GM18951 (cell line): Measurements from ENCODE around the gene TEX51.

Experiments used
- POLR2A ChIP-seq: IDR thresholded peaks from 4 replicates; pipeline ENCODE4 v1.6.1; 2011; ENCODE audit warnings: mild to moderate bottlenecking; ENCODE audit not compliant: insufficient read length, insufficient read depth; ENCODE audit errors: extremely low read depth
- in situ Hi-C: fragments of 300-500 bp; cut with MboI; formaldehyde crosslinking; loops from one replicate; pipeline ENCODE4 v1.12.0; 2022; ENCODE audit warnings: low sequenced_read_pairs, mixed read lengths, inconsistent platforms; ENCODE audit not compliant: unreplicated experiment

Gene TEX51

GRCh38 chr2:126905991-126906390, 7.3 kb downstream of the TEX51 start:
- in situ Hi-C loops = no loop called here
- TF ChIP-seq POLR2A = no peak

DNA sequence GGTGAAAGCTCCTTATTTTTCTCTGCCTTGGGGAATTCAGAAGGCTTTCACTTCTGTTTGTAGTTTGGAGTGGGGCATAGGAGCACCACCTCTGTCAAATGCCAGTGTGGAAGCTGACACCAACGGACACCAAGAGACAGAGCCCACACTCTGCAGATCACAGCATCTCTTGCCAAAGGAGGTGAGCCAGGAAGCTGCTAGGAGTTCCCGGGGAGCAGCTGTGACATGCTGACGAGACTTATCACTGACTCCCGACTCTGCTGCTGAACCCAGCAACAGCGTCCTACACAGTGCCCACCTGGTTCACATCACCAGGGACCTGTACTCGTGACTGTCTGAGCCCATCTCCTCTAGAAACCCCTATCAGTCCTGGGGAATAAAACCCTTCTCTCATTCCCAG, 8.1 kb downstream of the TEX51 start:
- TF ChIP-seq POLR2A = no peak
- in situ Hi-C loops = no loop called here

DNA sequence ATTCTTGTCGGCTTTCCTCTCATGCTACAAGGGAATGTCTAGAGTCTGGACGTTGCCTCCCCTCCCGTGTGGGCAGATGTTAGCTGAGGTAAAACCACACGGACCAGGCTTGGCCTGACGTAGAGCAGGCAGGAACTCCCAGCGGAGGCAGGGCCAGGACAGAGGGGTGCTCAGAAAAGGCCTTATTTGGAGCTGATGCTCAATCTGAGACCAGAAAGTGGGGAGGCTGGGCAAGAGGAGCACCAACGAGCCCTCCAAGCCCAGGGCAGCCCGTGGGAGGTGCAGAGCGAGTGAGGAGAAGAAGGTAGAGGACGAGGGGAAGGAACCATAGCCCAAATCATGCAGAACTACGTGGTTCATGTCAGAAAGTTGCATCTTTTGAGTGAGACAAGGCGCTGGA, 9.0 kb downstream of the TEX51 start:
- TF ChIP-seq POLR2A = no peak
- in situ Hi-C loops = no loop called here

- in situ Hi-C loops = no loop called here
- TF ChIP-seq POLR2A = no peak
Observed at GRCh38 chr2:126908721-126909177, 10.1 kb downstream of the TEX51 start.

DNA sequence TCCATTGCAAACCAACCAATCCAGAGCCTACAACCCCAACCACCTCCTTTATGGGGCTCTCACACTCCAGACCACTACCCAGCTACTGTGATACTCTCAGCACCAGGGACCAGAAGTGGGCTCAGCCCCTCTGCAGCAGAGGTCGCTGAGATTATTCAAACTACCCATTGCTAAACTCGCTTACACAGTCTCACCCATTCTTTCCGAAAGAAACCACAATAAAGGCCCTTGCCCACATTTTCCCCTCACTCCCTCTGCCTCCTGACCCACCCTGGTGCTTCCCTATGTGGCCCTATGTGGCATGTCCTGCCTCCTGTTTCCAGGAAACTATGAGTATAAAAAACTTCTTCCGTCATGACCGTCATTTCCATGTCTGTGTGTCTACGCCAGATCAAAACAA, 10.7 kb downstream of the TEX51 start:
- in situ Hi-C loops = no loop called here
- no peak for TF ChIP-seq POLR2A

DNA sequence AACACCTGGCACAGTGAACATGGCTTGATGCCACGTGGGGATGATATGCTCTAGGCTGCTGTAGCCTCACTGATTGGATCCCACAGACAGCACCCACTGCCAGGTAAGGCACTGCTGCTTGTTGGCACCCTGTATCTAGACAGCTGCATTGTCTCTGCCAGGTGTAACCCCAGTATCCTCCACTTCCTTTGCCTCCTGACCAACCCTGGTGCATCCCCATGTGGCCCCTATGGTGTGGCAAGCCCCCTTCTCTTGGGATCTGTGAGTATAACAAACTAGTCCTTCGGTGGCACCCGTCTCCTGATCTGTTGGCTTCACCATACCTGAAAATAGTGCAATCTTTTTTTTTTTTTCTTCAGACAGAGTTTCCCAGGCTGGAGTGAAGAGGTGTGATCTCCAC, 11.1 kb downstream of the TEX51 start:
- TF ChIP-seq POLR2A = no peak
- in situ Hi-C loops = no loop called here

- in situ Hi-C loops = no loop called here
- no peak for TF ChIP-seq POLR2A
Observed at GRCh38 chr2:126910637-126911036, 11.9 kb downstream of the TEX51 start.

GRCh38 chr2:126911111-126911796, 12.6 kb downstream of the TEX51 start:
- in situ Hi-C loops = no loop called here
- TF ChIP-seq POLR2A = no peak

DNA sequence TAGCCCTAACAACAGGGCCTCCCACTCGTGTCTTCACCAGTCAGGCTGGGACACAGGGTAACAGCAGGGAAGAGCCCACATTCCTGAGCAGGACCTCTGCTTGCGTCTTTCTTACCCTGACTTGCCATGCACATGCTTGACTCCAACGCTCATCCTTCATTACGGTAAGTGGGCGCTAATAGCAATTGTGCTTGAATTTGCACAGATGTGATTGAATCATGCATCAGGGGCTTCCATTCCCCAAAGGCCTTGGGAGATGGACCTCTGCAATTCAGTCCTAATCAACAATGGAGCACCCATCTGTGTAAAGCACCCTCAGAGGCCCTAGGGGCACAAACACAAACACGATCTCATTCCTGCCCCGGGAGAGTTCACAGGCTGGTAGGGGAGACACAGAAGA, 13.5 kb downstream of the TEX51 start:
- in situ Hi-C loops = no loop called here
- TF ChIP-seq POLR2A = no peak

GRCh38 chr2:126913329-126913728, 14.6 kb downstream of the TEX51 start:
- in situ Hi-C loops = no loop called here
- no peak for TF ChIP-seq POLR2A

- in situ Hi-C loops = no loop called here
Observed at GRCh38 chr2:126913881-126914615, 15.4 kb downstream of the TEX51 start.

DNA sequence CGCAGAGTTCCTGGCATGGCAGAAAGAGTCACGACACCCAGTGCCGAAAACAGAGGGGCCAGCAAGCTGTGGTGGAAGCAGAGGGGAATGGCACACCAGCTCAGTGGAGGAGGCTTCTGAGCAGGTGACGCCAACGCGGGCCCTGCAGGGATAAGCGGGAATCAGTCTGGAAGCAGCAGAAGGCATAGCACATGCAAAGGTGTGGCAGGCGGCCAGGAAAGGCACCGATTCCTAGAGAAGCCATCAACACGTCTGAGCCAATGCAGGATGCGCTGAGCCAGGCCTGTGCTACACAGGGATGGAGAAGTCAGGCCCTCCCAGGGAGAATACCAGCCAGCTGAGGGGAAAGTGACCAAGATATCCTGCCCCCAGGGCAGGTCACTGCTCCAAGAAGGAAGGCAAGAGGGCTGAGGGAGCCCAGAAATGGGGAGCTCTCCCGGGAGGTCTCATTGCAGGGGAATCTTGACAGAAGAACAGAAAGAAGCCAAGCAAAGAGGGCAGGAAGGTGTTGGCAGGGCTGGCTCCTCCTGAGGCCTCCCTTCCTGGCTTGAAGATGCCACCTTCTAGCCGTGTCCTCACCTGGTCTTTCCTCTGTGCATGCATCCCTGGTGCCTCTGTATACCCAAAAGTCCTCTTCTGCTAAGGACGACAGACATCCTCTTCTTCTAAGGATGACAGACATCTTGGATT, 16.3 kb downstream of the TEX51 start:
- no peak for TF ChIP-seq POLR2A
- in situ Hi-C loops = no loop called here

More at GRCh38 chr2:126913881-126914615, 15.4 kb downstream of the TEX51 start:
- TF ChIP-seq POLR2A = no peak

DNA sequence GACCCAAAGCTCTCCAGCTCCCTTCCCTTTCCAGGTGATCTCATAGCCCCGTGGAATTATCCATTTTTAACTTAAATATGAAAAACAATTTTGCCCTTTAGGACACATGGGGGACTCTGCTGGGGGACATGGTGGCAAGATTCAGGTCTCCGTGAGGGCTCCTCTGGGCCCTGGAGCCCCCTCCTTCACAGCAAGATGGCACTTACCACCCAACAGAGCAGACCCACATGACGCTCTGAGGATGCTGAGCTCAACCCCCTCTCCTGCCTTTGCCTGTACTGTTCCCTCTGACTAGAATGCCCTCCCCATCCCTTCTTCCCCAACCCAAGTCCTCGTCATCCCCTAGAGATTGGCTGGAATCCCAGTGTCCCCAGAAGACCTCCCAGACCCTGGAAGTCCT, 17.2 kb downstream of the TEX51 start:
- no peak for TF ChIP-seq POLR2A
- in situ Hi-C loops = no loop called here

DNA sequence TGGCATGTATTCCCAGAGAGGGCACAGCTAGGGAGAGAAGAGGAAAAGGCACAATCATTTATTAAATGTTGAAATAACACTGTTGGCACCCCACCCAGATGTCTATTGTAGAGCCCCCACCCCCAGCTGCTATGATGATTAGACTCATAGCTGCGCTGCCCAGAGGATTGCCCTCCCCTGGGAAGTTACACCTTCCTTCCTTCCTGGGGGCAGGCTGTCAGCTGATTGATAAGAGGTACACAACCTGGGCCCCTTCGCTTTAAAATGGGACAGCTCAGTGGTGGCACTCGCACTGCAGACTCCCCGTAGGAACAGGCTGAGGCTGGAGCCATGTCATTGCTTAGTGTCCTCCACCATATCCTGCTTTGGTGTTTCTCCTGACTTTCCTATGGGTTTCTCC, 18.1 kb downstream of the TEX51 start:
- in situ Hi-C loops = no loop called here
- no peak for TF ChIP-seq POLR2A

DNA sequence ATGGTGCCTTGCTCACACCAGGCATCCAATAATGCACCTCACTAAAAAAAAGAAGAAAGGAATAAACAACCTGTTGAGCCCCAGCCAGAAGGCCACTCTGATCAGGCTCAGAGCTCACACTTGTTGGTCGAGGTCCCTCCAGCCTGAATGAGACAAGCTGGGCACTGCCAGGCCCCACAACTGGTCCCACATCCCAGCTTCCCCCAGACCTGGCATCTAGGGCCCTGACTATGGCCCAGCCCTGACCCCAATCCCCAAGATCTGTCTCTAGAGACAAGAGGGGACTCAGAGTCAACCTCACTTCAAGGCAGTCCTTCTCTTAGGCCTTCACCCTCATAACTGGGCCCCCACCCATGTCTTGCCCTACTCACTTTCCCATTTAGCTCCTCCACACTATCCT, 22.4 kb downstream of the TEX51 start:
- TF ChIP-seq POLR2A = no peak
- in situ Hi-C loops = no loop called here
